Brain microvascular endothelial cell (primary cell): Measurements from ENCODE around the gene GDPD4.

Source experiments
- DNase-seq: peaks from one replicate; pipeline ENCODE4 v3.0.0-alpha.2; 2020
- H3K27ac ChIP-seq: fragments of 250-450 bp; sonication (Bioruptor Pico); 2 replicates; pipeline ENCODE4 v1.5.1; 2020; ENCODE audit warnings: mild to moderate bottlenecking, moderate library complexity
- H3K27me3 ChIP-seq: fragments of 250-450 bp; sonication (Bioruptor Pico); replicated peaks from 2 replicates; pipeline ENCODE4 v1.5.1; 2020; ENCODE audit warnings: mild to moderate bottlenecking
- H3K36me3 ChIP-seq: fragments of 250-450 bp; sonication (Bioruptor Pico); replicated peaks from 2 replicates; pipeline ENCODE4 v1.5.1; 2020; ENCODE audit warnings: mild to moderate bottlenecking
- H3K4me3 ChIP-seq: 2 replicates; pipeline ENCODE4 v1.5.1; 2011; ENCODE audit warnings: low read depth, mild to moderate bottlenecking, control low read depth, low read length, moderate library complexity
- CTCF ChIP-seq: IDR thresholded peaks from 2 replicates; pipeline ENCODE4 v1.5.1; 2011; ENCODE audit warnings: low read depth, mild to moderate bottlenecking, moderate library complexity, low read length, control low read depth, inconsistent platforms; ENCODE audit errors: missing control alignments
- in situ Hi-C: cut with HindIII; loops from 2 replicates; pipeline ENCODE4 v1.10.0; 2017; ENCODE audit warnings: low sequenced_read_pairs, low pct_ligation_motif_present

GDPD4 gene

GRCh38 chr11:77183431-77183984 lies 118.0 kb downstream of the GDPD4 start:
- in situ Hi-C loops: no loop called here
- Histone ChIP-seq H3K36me3 (no peaks in the 10 kb centered on the region), H3K4me3 (no peak overlapping the region), H3K27me3 (no peaks in the 10 kb centered on the region), H3K27ac (no peak overlapping the region)
- TF ChIP-seq CTCF: no peak
- DNase-seq: no peak

- H3K27ac ChIP-seq: no peak overlapping the region
- no peaks in the 10 kb centered on the region for H3K36me3 ChIP-seq
- in situ Hi-C loops: no loop called here
- H3K4me3 ChIP-seq: no peak overlapping the region
- TF ChIP-seq CTCF: no peak
- H3K27me3 ChIP-seq: no peaks in the 10 kb centered on the region
- DNase-seq: no peak
Observed at GRCh38 chr11:77182542-77183430, 118.7 kb downstream of the GDPD4 start.

- no peak for DNase-seq
- no peaks in the 10 kb centered on the region for H3K36me3 ChIP-seq
- H3K27me3 ChIP-seq: no peaks in the 10 kb centered on the region
- TF ChIP-seq CTCF: no peak
- H3K27ac ChIP-seq: no peak overlapping the region
- no peak overlapping the region for H3K4me3 ChIP-seq
- in situ Hi-C loops: no loop called here
Observed at GRCh38 chr11:77181799-77182541, 119.5 kb downstream of the GDPD4 start.

- in situ Hi-C loops: no loop called here
- H3K27me3 ChIP-seq: no peaks in the 10 kb centered on the region
- TF ChIP-seq CTCF: no peak
Observed at GRCh38 chr11:77181226-77181625, 120.3 kb downstream of the GDPD4 start.

GRCh38 chr11:77180346-77180745 lies 121.1 kb downstream of the GDPD4 start:
- H3K27ac ChIP-seq: no peak overlapping the region
- no peaks in the 10 kb centered on the region for H3K27me3 ChIP-seq
- H3K36me3 ChIP-seq: no peaks in the 10 kb centered on the region
- no peak for DNase-seq
- no peak overlapping the region for H3K4me3 ChIP-seq
- no peak for TF ChIP-seq CTCF
- in situ Hi-C loops: no loop called here

More at GRCh38 chr11:77181226-77181625, 120.3 kb downstream of the GDPD4 start:
- no peak overlapping the region for H3K27ac ChIP-seq
- no peaks in the 10 kb centered on the region for H3K36me3 ChIP-seq
- DNase-seq: no peak
- H3K4me3 ChIP-seq: no peak overlapping the region
